Esophagus mucosa (tissue), 1 donor: ENCODE results near the gene NBPF26. TPM values are rescaled to one million over a fixed set of nuclear protein-coding genes. Genes with fewer than 3 reads are reported as not detected.
"Not testable (repeated sequence)": the region's sequence is repeated elsewhere in the genome, so short reads cannot be mapped to it uniquely, and the experiment has no call there.

Experiments used
- ATAC-seq: fragments of 200-7000 bp; cut with Tn5 transposase; one replicate; pipeline ENCODE4 v1.9.1; 2020
- total RNA-seq: library from RNA; stranded (reverse); gene quantifications from one replicate; pipeline ENCODE4 v1.2.4, GENCODE V29; 2023
- donor health status: DM: yes; HTN: yes; CAD: no.

The NBPF26 gene
- total RNA-seq, 1 donor from 2014 or later: 22.2 TPM

DNA sequence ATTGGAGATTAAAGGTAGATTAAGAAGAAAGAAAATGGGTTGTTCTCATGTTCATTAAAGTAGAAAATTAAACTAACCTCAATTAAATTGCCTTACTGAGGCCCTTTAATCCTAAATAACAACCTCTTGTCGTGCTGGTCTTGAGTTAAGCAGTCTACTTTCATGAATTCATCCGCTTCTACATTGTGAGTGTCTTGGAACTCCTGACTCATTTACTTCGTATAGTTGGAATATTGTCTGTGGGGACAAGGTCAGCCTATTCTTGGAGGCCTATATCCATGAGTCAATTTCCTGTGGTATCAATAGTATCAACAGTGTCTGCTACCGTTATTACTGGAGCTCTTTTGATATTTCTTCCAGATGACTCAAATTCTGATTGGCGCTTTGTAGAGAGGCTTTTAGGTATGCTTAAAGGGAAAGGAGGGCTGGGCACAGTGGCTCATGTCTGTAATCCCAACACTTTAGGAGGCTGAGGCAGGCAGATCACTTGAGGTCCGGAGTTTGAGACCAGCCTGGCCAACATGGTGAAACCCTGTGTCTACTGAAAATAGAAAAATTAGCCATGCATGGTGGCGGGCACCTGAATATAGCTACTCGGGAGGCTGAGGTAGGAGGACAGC lies 136.0 kb downstream of the NBPF26 start:
- ATAC-seq: not testable (repeated sequence)

- ATAC-seq: not testable (repeated sequence)
These were observed 154.5 kb downstream of the NBPF26 start for GRCh38 chr1:120878206-120878605.

DNA sequence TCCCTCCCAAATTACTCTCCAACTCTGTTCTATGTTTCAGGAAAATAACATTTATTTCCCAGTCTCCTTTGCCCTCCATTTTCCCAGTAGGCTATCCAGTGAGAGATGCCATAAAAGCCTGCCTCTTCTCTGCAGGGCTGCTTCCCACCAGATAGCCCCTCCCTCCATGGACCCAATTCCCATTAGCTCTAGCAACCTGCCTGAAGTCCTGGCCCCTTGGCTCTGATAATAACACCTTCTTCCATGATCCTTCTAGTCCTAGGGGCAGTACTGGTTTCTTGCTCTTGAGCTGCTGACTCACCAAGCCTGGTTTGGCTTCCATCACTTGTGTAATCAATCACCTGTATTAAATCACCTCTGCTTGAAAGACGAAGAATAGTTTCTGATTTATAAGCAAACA lies 156.3 kb downstream of the NBPF26 start:
- not testable (repeated sequence) for ATAC-seq

DNA sequence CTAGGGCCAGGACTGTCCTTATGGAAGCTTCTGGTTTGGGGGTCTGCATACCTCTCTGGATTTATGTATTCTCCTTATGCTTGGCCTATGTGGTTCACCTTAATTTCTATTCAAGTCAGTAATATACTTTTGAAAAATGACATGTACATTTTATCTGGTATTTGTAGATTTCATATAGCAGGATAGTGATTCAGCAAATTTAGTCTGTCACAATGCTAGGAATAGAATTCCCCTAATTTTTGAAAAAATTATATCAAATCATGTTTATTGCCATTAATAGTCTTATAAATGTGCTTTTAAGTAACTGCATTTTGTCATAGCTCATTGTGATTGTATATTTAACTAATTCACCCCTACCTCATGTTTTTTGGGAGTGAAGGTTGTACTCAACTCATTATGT lies 158.2 kb downstream of the NBPF26 start:
- not testable (repeated sequence) for ATAC-seq

Other genes starting within 250 kb of the NBPF26 start
- gene PPIAL4A, start 165.8 kb downstream of the NBPF26 start, total RNA-seq: not detected